OCI-LY7 (cell line): ENCODE measurements around the gene METTL23. TPM values are rescaled to one million over a fixed set of nuclear protein-coding genes. Genes with fewer than 3 reads are reported as not detected.
"Not testable (repeated sequence)": the region's sequence is repeated elsewhere in the genome, so short reads cannot be mapped to it uniquely, and the experiment has no call there.

ENCODE experiments used
- BruUV-seq: library from RNA; stranded (reverse); fragments of 400-500 nt; replicated peaks from 2 replicates; lab custom pipeline; 2021; lab: Mats Ljungman, UMichigan
- CTCF ChIA-PET: fragments of 300-600 bp; sonication (Branson Sonifier 250); formaldehyde crosslinking; loops from one replicate; lab custom pipeline; 2022; ENCODE audit warnings: antibody characterized with exemption; ENCODE audit not compliant: unreplicated experiment; lab: Charles Lee
- POLR2A ChIA-PET: fragments of 300-600 bp; sonication (Branson Sonifier 250); formaldehyde crosslinking; loops from one replicate; lab custom pipeline; 2022; ENCODE audit warnings: antibody characterized with exemption; lab: Charles Lee
- DNase-seq: peaks from one replicate; pipeline ENCODE4 v3.0.0-alpha.2; 2015; ENCODE audit warnings: low spot score
- H2AFZ ChIP-seq: fragments of 200-600 bp; sonication (generic), shearing (Covaris generic); 2 replicates; pipeline ENCODE4 v1.6.1; 2014; ENCODE audit warnings: mild to moderate bottlenecking, antibody characterized with exemption, low read length, moderate library complexity
- H3K27ac ChIP-seq: fragments of 200-600 bp; sonication (generic); 2 replicates; pipeline ENCODE4 v1.5.1; 2014; ENCODE audit warnings: mixed run types, low read depth, mild to moderate bottlenecking, moderate library complexity, low read length, inconsistent platforms; ENCODE audit not compliant: poor library complexity, severe bottlenecking
- H3K36me3 ChIP-seq: fragments of 200-600 bp; sonication (generic); 2 replicates; pipeline ENCODE4 v1.6.1; 2014; ENCODE audit warnings: mild to moderate bottlenecking, antibody characterized with exemption, low read length, moderate library complexity, mixed read lengths; ENCODE audit not compliant: insufficient read depth
- H3K4me1 ChIP-seq: fragments of 200-600 bp; sonication (generic); 2 replicates; pipeline ENCODE4 v1.5.1; 2014; ENCODE audit warnings: mild to moderate bottlenecking, low read length; ENCODE audit not compliant: insufficient read depth, poor library complexity, severe bottlenecking
- H3K4me2 ChIP-seq: fragments of 200-600 bp; sonication (generic); 2 replicates; pipeline ENCODE4 v1.6.1; 2014; ENCODE audit warnings: mild to moderate bottlenecking, low read length
- H3K4me3 ChIP-seq: fragments of 200-600 bp; sonication (generic); 2 replicates; pipeline ENCODE4 v1.5.1; 2014; ENCODE audit warnings: mild to moderate bottlenecking, low read depth, low read length; ENCODE audit not compliant: poor library complexity, severe bottlenecking
- H3K79me2 ChIP-seq: fragments of 200-600 bp; sonication (generic); 2 replicates; pipeline ENCODE4 v1.6.1; 2016; ENCODE audit warnings: low read depth, mild to moderate bottlenecking, low read length, moderate library complexity, mixed read lengths; ENCODE audit not compliant: insufficient read depth
- H3K9me2 ChIP-seq: fragments of 200-600 bp; sonication (generic); 2 replicates; pipeline ENCODE4 v1.6.1; 2016; ENCODE audit warnings: mild to moderate bottlenecking, low read length, mixed read lengths; ENCODE audit not compliant: insufficient read depth
- H3K9me3 ChIP-seq: fragments of 200-600 bp; sonication (generic); 2 replicates; pipeline ENCODE4 v1.6.1; 2014; ENCODE audit warnings: mild to moderate bottlenecking, mixed run types, low read length, mixed read lengths
- H4K20me1 ChIP-seq: fragments of 200-600 bp; sonication (generic); 2 replicates; pipeline ENCODE4 v1.6.1; 2014; ENCODE audit warnings: mild to moderate bottlenecking, antibody characterized with exemption, low read length, moderate library complexity, mixed read lengths; ENCODE audit not compliant: insufficient read depth
- CTCF ChIP-seq: fragments of 200-600 bp; sonication (generic); conservative IDR thresholded peaks from 2 replicates; pipeline ENCODE4 v1.5.1; 2014; ENCODE audit warnings: mild to moderate bottlenecking, antibody characterized with exemption, low read length, moderate library complexity, mixed read lengths
- EZH2phosphoT487 ChIP-seq: fragments of 200-600 bp; sonication (generic); IDR thresholded peaks from 2 replicates; pipeline ENCODE4 v1.6.1; 2018; ENCODE audit warnings: low read depth, borderline replicate concordance, mild to moderate bottlenecking, mixed run types, antibody characterized with exemption, low read length, moderate library complexity, mixed read lengths
- intact Hi-C: fragments of 100-400 bp; cut with micrococcal nuclease; formaldehyde crosslinking; loops from one replicate; pipeline ENCODE4 v1.10.0; 2022; ENCODE audit not compliant: unreplicated experiment
- total RNA-seq, 2 experiments: library from RNA; depleted of rRNA in 1 of 2; stranded (reverse); fragments of >200 nt in 1 of 2; shearing (Covaris generic) in 1 of 2; gene quantifications; 2 replicates each; pipeline ENCODE4 v1.2.3, GENCODE V29; 2014 to 2022

The METTL23 gene
- total RNA-seq, 2 experiments from 2014 or later, result 82.7 to 93.7 TPM

DNA sequence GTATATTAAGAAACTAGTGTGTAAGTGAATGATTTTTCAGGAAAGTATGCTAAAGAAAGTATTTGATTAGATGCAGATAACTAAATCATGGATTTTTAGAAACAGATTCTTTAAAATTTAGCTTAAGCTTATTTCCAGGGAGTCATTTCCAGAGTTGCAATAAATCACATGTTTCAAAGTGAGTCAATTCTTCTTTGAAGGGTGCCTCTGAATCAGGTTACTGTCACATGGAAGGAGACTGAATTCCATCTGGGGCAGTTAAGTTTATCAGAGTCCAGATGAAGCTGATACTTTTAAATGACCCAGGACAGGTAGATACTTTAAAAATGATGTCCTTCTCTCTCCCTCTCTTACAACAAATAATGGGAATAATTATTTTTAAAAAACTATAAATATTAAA, 16.3 kb downstream of the METTL23 start:
- no peak for DNase-seq
- POLR2A ChIA-PET, result interaction anchor here (0.6 to 1.1 kb wide), 4 partner anchors 9 to 523 kb away, joined by 3 to 5 read pairs (median 3); no protein-coding TSS in a partner anchor
- CTCF ChIA-PET, result no interaction called here

DNA sequence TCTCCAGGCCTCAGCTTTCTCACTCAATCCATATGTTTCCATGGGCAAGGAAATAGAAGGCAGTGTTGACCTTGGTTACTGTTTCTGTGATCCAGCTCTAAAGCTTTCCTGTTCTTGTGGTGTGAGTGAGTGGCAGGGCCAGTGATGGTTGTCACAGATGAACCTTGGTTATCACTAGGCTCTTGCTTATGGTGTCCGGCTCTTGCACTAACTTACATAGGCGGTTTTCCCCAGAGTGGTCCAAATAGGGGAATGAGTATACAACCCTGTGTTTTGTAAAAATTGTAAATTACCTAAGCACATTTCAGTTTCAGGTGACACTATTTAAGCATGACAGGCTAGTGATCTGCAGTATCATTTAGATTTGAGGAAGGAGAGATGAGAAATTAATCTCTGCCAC, 18.1 kb downstream of the METTL23 start:
- no peak overlapping the region for H3K4me3 ChIP-seq
- no peak overlapping the region for H3K27ac ChIP-seq
- H3K79me2 ChIP-seq, result peaks cover 12% of the 10 kb centered on the region; the same call in 1 of the 2 replicates
- no peak for DNase-seq
- TF ChIP-seq CTCF (no peak), EZH2phosphoT487 (no peak)
- BruUV-seq, result no TSS peak
- no peak overlapping the region for H3K4me2 ChIP-seq
- peaks cover 14% of the 10 kb centered on the region for H3K4me1 ChIP-seq
- ChIA-PET POLR2A (no interaction called here), CTCF (no interaction called here)
- intact Hi-C loops, result no loop called here
- H3K36me3 ChIP-seq, result peaks cover 90% of the 10 kb centered on the region
- no peaks in the 10 kb centered on the region for H3K9me2 ChIP-seq
- no peaks in the 10 kb centered on the region for H4K20me1 ChIP-seq
- H2AFZ ChIP-seq, result no peak overlapping the region
- H3K9me3 ChIP-seq, result no peaks in the 10 kb centered on the region

More for the DNA sequence above, 16.3 kb downstream of the METTL23 start:
- Histone ChIP-seq H2AFZ (no peak overlapping the region), H3K79me2 (peaks cover 30% of the 10 kb centered on the region), H3K9me2 (no peaks in the 10 kb centered on the region), H3K27ac (no peak overlapping the region), H3K4me1 (peaks cover 25% of the 10 kb centered on the region), H3K36me3 (peaks cover 76% of the 10 kb centered on the region), H3K9me3 (no peaks in the 10 kb centered on the region), H4K20me1 (no peaks in the 10 kb centered on the region; the same call in 1 of the 2 replicates), H3K4me3 (no peak overlapping the region), H3K4me2 (no peak overlapping the region)
- no TSS peak for BruUV-seq
- no peak for TF ChIP-seq CTCF
- TF ChIP-seq EZH2phosphoT487, result no peak
- intact Hi-C loops, result no loop called here

- CTCF ChIA-PET, H3K9me3 ChIP-seq, H3K4me2 ChIP-seq, H3K4me1 ChIP-seq, POLR2A ChIA-PET, H3K4me3 ChIP-seq, H2AFZ ChIP-seq, H3K79me2 ChIP-seq, intact Hi-C loops, H3K9me2 ChIP-seq, DNase-seq, H4K20me1 ChIP-seq, H3K27ac ChIP-seq, BruUV-seq: not testable (repeated sequence)
- H3K36me3 ChIP-seq, result peaks cover 91% of the 10 kb centered on the region
These were observed 19.1 kb downstream of the METTL23 start for GRCh38 chr17:76745785-76746184.
